NB4 (cell line): Measurements from ENCODE around the gene ZNF732.

Experiments used
- MYC ChIP-seq: IDR thresholded peaks from 2 replicates; pipeline ENCODE4 v1.6.1; 2011; ENCODE audit warnings: low read depth, low read length
- POLR2A ChIP-seq: IDR thresholded peaks from 2 replicates; pipeline ENCODE4 v1.6.1; 2011; ENCODE audit warnings: mild to moderate bottlenecking; ENCODE audit not compliant: insufficient read length; ENCODE audit errors: extremely low read depth
- TF ChIP-seq, protein P1 (sequence below): IDR thresholded peaks from one replicate; pipeline ENCODE4 v1.5.1; 2012; ENCODE audit warnings: low read depth, low read length
- TF ChIP-seq, protein P2 (sequence below): IDR thresholded peaks from 2 replicates; pipeline ENCODE4 v1.6.1; 2011; ENCODE audit warnings: low read depth, low read length

DNA sequence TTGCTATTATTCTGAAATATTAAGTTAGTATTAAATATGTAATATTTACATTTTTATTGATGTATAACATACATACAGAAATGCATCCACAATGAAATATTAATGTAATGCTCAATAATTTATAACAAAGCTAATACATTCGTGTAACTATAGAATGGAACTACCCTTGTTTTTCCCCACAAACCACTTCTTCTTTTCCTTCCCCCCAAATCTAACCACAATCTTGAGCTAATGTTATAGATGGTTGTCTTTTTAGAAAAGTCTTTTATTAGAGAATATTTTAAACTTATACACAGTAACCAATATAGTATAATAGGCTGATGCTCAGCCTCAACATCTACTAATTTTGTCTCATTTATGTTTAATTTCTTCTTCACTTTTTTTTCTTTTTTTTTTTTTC is 4.5 kb upstream of the ZNF732 start:
- TF ChIP-seq, protein P1, sequence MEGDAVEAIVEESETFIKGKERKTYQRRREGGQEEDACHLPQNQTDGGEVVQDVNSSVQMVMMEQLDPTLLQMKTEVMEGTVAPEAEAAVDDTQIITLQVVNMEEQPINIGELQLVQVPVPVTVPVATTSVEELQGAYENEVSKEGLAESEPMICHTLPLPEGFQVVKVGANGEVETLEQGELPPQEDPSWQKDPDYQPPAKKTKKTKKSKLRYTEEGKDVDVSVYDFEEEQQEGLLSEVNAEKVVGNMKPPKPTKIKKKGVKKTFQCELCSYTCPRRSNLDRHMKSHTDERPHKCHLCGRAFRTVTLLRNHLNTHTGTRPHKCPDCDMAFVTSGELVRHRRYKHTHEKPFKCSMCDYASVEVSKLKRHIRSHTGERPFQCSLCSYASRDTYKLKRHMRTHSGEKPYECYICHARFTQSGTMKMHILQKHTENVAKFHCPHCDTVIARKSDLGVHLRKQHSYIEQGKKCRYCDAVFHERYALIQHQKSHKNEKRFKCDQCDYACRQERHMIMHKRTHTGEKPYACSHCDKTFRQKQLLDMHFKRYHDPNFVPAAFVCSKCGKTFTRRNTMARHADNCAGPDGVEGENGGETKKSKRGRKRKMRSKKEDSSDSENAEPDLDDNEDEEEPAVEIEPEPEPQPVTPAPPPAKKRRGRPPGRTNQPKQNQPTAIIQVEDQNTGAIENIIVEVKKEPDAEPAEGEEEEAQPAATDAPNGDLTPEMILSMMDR = no peak
- TF ChIP-seq POLR2A (no peak), MYC (no peak)
- TF ChIP-seq, protein P2, sequence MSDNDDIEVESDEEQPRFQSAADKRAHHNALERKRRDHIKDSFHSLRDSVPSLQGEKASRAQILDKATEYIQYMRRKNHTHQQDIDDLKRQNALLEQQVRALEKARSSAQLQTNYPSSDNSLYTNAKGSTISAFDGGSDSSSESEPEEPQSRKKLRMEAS = no peak
